Glomerular endothelial cell (primary cell): Measurements from ENCODE around the gene DOP1A. TPM values are rescaled to one million over a fixed set of nuclear protein-coding genes. Genes with fewer than 3 reads are reported as not detected.

Experiments used
- DNase-seq: peaks from one replicate; pipeline ENCODE4 v3.0.0-alpha.2; 2011; ENCODE audit warnings: low read depth, low spot score; ENCODE audit errors: extremely low read depth
- total RNA-seq: library from RNA; depleted of rRNA; stranded (reverse); fragments of >200 nt; gene quantifications from 2 replicates; pipeline ENCODE4 v1.2.3, GENCODE V29; 2015

DOP1A gene
- total RNA-seq, 1 donor from 2014 or later: 11.5 TPM

DNA sequence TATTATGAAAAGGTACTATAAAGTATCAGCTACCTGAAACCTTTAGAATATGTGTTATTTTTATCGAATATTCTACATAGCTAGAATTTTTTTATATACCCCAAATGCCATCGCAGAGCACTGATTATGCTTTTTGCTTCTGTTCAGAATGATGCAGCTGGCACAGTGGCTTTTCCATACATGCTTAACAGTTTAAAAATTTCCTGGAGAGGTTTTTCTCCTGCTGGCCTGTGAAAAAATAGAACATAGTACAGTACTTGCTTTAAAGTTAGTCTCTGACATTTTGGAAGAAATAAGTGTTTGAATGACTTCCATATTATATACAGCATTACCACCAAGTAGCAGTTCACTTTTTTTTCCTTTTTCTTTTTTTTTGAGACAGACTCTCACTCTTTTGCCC is 5.3 kb downstream of the DOP1A start:
- DNase-seq: no peak

GRCh38 chr6:83073615-83074014 is 6.1 kb downstream of the DOP1A start:
- DNase-seq: no peak

DNA sequence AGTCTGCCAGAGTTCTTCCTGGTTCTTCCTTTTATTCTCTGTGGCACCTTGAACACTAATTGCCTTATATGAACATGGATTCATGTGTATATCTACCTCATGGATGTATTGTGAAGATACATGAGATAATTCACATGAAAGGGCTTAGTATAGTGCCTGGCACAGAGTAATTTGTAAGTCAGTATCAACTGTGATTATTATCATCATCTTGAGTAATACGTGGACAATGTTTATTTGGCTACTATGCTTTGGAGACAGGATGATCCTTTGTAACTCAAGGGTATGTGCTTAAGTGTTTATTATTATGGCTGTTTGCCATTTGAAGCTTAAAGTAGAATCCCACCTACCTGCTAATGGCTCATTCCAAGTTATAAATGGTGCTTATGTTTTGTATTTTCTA is 16.0 kb downstream of the DOP1A start:
- DNase-seq: no peak

DNA sequence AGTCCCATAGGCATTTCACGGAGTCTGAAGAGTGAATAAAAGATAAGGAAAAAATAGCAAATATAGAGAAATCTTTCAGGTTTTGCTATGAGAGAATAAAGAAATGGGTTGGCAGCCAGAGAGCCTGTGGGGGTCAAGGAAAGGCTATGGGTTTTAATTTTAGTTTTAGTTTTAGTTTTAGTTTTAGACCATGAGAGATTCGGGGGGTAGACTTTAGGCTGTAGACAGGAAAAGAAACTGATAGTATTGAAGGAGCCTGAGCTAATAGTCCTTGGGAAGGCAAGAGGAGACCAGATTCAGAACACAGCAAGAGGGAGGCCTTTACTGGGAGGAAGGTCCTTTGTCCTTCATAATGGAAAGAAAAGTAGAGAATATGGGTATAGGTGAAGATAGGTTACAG is 19.3 kb downstream of the DOP1A start:
- no peak for DNase-seq

DNA sequence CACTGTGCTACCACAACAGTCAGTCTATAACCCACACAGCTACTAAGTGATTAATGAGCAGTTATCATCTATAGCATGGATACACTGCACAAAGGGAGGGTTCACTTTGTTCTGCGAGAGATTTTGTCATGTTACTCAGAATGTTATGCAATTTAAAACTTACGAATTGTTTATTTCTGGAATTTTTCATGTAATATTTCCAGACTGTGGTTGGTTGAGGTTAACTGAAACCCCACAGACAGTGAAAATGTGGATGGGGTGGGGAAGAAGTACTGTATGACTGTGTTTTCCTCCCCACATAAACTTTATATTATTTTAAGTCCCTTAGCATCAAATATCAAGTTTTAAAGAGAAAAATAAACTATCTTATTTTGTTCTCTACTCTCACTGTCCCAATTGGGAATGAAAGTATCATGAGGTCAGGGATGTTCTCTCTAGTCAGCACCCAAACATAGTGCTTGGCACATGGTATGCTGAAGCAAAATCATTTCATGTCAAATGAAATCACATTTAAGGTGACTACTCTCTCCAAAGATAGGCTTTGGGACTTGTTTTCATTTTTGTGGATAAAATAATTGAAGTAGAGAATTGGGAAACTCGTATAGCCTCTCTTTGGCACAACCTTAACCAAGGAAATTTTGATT is 25.4 kb downstream of the DOP1A start:
- no peak for DNase-seq

DNA sequence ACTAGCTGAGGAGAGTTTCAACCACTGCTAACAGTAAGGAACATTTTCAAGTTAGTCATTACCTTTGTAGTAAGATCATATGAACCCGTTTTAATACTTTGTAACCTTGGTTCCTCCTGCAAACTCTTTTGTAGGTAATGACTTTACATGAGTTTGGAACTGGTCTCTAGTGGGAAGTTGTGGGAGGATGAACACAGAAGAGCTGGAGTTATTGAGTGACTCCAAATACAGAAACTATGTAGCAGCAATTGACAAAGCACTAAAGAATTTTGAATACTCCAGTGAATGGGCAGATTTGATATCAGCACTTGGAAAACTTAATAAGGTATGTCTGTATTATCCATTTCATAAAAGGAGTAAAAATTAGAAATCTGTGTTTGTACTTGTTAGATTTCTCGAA is 29.3 kb downstream of the DOP1A start:
- DNase-seq: no peak

DNA sequence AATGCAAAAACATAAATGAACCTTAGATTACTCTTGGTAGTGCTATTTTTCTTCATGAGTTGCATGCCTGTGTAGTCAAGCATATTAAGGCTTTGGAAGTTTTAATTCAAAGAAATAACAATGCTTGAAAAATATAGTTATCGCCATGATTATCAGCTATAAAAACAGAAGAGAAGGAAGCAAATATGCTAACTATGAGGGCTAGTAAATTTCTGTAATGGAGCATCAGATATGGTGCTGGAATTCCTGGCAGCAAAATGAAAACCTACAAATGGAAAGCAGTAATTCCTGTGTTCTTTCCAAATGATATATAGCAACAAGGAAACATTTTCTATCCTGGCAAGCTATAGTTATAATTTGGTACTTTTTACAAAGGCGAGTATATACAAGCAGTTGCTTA is 29.7 kb downstream of the DOP1A start:
- DNase-seq: no peak

GRCh38 chr6:83097675-83098074 is 30.2 kb downstream of the DOP1A start:
- DNase-seq: no peak

GRCh38 chr6:83098589-83098988 is 31.1 kb downstream of the DOP1A start:
- DNase-seq: no peak

GRCh38 chr6:83108378-83108777 is 40.9 kb downstream of the DOP1A start:
- DNase-seq: no peak

DNA sequence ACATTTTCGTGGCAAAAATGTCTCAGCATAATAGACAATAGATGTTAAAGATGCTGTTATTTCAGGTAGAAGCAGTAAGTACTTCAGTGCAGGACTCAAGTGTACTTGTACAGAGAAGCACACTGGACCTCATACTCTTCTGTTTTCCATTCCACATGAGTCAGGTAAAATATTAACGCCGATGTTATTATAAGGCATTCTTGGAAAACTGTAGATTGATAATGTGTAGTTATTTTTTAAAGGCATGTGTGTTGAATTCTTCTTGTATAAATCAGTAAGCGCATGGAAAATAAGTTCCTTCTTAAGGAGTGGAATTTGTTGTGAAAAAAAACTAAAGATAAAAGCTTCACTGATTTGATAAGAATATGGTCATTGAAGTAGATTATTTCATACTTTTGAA is 45.8 kb downstream of the DOP1A start:
- no peak for DNase-seq

- no peak for DNase-seq
Observed at GRCh38 chr6:83114164-83114563, 46.7 kb downstream of the DOP1A start.

GRCh38 chr6:83117802-83118201 is 50.3 kb downstream of the DOP1A start:
- DNase-seq: no peak

DNA sequence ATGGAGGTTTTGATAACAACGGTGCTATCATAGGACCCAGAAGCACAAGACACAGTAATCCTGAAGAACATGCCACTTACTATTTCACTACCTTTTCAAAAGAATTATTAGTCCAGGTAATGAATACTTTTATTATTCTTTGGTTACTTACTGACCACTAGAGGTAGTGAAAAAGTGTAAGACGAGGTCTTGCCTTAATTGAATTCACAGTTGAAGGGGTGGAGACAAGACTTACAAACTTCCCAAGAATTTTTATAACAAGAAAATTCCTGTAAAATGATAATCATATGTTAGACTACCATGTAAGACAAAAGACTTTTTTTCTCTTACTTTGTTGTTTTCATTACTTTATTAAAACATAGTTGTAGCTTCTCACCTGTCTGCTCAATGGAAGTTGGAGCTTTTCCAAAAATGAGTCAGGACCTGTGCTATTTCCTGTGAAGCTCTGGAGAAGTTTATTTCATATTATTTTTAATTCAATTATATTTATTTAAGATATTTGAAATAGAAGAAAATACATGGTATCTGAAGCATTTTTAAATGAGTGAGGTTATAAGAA is 52.4 kb downstream of the DOP1A start:
- no peak for DNase-seq

- no peak for DNase-seq
Observed at GRCh38 chr6:83124553-83124952, 57.1 kb downstream of the DOP1A start.

- DNase-seq: no peak
Observed at GRCh38 chr6:83125425-83125824, 58.0 kb downstream of the DOP1A start.

- DNase-seq: no peak
Observed at GRCh38 chr6:83126223-83126622, 58.8 kb downstream of the DOP1A start.

- no peak for DNase-seq
Observed at GRCh38 chr6:83126807-83127206, 59.3 kb downstream of the DOP1A start.

GRCh38 chr6:83127258-83127657 is 59.8 kb downstream of the DOP1A start:
- no peak for DNase-seq

- no peak for DNase-seq
Observed at GRCh38 chr6:83127976-83128375, 60.5 kb downstream of the DOP1A start.

GRCh38 chr6:83132121-83132520 is 64.7 kb downstream of the DOP1A start:
- DNase-seq: no peak

DNA sequence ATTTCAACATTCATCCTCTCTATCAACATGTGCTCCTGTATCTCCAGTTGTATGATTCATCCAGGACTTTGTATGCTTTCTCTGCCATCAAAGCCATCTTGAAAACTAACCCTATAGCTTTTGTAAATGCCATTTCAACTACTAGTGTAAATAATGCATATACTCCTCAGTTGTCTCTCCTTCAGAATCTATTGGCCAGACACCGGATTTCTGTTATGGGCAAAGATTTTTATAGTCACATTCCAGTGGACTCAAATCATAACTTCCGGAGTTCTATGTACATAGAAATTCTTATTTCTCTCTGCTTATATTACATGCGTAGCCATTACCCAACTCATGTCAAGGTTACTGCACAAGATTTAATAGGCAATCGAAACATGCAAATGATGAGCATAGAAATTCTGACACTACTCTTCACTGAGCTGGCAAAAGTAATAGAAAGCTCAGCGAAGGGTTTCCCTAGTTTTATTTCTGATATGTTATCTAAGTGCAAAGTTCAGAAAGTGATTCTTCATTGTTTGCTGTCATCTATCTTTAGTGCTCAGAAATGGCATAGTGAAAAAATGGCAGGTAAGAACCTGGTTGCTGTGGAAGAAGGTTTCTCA is 70.7 kb downstream of the DOP1A start:
- no peak for DNase-seq

GRCh38 chr6:83138758-83139157 is 71.3 kb downstream of the DOP1A start:
- no peak for DNase-seq
